AG09309 (cell line): ENCODE measurements around the gene FXYD7.
A peak's percentile ranks its signal among the peaks of the same experiment; 100 is the strongest.

Source experiments
- DNase-seq: peaks from one replicate; pipeline ENCODE4 v3.0.0-alpha.2; 2010; ENCODE audit warnings: low read depth
- H3K4me3 ChIP-seq: 2 replicates; pipeline ENCODE4 v1.5.1; 2011; ENCODE audit warnings: mild to moderate bottlenecking, low read depth, low read length, moderate library complexity; ENCODE audit not compliant: control insufficient read depth
- TF ChIP-seq, protein P1 (sequence below): IDR thresholded peaks from 2 replicates; pipeline ENCODE4 v1.5.1; 2011; ENCODE audit warnings: mild to moderate bottlenecking, low read depth, low read length, inconsistent platforms; ENCODE audit not compliant: insufficient read depth, control insufficient read depth; ENCODE audit errors: missing control alignments

Gene FXYD7

DNA sequence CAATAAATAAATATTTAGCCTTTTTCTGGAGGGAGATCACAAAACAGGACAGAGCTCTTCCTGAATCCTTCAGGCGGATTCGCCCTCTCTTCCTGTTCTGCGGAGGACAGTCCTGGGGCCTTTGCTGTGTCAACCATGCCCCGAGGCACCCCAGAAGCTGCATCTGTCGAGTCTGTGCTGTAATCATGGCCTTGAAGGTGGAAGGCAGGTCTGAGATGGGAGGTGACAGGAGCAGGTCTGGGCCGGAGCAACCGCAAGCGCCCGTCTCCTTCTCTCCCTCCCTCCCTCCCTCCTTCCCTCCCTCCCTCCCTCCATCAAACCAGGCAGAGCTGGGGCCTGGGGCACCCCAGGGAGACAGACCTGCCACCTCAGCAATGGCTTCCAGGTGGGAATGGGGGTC, 32.1 kb upstream of the FXYD7 start:
- TF ChIP-seq, protein P1, sequence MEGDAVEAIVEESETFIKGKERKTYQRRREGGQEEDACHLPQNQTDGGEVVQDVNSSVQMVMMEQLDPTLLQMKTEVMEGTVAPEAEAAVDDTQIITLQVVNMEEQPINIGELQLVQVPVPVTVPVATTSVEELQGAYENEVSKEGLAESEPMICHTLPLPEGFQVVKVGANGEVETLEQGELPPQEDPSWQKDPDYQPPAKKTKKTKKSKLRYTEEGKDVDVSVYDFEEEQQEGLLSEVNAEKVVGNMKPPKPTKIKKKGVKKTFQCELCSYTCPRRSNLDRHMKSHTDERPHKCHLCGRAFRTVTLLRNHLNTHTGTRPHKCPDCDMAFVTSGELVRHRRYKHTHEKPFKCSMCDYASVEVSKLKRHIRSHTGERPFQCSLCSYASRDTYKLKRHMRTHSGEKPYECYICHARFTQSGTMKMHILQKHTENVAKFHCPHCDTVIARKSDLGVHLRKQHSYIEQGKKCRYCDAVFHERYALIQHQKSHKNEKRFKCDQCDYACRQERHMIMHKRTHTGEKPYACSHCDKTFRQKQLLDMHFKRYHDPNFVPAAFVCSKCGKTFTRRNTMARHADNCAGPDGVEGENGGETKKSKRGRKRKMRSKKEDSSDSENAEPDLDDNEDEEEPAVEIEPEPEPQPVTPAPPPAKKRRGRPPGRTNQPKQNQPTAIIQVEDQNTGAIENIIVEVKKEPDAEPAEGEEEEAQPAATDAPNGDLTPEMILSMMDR = no peak
- no peak overlapping the region for H3K4me3 ChIP-seq
- DNase-seq = no peak

DNA sequence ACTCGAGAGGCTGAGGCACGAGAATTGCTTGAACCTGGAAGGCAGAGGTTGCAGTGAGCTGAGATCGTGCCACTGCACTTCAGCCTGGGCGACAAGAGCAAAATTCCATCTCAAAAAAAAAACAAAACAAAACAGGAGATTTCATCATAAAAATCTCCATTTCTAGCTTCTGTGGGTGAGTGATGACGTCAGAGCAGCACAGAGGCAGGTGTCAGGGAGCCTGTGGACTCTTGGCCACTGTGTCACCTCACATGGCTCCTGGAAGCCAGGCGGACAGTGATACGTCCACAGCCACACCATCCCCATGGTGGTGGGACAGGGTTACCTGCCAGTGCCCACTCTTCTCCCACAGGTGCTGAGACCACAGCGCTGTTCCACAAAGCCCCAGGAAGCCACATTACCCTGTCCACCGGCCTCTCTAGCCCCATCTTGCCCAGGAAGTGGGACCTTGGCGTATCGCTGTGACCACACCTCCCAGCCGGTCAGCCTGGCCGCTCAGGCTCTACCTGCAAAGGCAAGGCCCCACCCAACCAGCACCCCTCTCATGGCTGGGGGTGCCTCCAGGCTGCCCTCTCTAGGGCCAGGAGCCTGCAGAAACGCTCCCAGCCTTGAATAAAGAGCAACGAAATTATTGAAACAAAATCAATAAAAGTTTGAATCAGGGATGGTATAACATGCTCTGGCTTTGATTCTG, 29.9 kb upstream of the FXYD7 start:
- H3K4me3 ChIP-seq = no peak overlapping the region
- TF ChIP-seq, protein P1 = no peak
- DNase-seq = no peak

DNA sequence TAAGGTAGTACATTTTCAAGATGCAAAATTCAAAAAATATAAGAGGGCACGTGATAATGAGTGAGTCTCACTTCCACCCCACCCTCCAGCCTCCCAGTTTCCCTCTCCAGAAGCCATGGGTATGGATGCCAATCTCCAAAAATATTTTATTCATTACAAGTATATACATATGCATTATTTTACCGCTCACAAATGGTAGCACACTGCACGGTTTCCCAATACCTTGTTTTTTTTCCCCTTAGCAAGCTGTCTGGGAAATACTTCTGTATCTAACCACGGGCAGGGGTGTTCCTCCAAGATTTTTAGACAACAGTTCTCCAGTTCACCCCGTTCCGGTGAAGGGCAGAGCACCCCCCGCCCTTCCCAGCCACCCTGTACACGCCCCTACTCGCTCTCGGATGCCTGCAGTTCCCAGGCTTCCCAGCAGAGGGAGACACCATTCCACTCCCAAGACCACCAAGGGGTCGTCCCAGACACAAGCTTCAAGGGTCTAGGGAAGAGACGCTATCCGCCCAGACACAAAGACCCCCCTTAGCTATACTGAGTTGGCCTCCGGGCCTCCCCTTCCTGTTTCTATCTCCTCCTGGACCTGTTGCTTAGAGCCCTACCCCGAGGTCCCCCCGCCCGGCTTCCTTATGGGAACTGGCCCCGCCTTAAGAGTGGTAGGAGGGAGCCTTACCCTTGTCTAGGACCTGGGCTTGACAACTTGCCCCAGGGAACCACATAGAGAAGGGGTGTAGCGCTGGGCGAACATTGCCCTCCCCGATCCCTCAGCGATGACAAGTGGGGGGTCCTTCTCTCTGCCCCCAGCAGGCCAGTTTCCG, 28.5 kb upstream of the FXYD7 start:
- no peak overlapping the region for H3K4me3 ChIP-seq
- TF ChIP-seq, protein P1 = peak; percentile 98
- DNase-seq = no peak

DNA sequence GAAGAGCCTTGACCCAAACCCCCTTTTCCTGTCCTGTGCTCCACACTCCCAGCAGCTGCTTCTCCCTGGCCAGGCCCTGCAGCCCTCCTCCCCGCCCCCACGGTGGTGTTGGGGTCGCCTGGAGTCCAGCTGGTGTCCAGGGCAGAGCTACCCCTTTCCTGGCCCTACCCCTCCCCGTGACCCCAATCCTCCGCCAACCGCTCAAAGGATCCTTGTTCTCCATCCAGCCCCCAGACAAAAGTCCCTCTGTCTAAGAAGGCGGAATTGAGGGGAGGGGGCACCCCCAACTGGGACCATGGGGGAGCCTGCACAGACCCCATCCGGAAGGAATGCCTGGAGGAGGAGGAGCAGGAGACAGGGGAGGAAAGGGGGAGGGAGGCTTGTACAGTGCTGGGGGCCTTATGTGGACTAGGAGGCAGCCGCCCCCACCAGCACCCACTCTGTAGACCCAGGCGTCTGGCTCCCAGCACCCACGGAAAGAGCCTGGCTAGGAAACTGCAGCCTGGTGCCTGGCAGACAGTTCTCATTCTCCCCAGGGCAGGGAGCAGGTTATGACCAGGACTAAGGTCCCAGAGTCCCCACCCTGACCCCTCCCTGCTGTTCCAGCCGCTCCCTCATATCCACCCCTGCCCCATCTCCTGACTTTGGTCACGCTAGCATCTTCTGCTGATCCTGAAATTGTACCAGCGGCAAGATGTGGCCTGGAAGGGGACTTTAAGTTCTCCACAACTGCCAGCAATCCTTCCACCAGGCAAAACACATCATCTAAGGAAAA, 27.7 kb upstream of the FXYD7 start, which contains the start of gene FXYD3:
FXYD3 (plus strand) TSS at position 647 of the 775 bp plus-strand sequence. CDS start 3,554 bp downstream, outside the sequence.
- no peak for DNase-seq
- TF ChIP-seq, protein P1 = no peak
- H3K4me3 ChIP-seq = no peak within 1 kb of the TSS

DNA sequence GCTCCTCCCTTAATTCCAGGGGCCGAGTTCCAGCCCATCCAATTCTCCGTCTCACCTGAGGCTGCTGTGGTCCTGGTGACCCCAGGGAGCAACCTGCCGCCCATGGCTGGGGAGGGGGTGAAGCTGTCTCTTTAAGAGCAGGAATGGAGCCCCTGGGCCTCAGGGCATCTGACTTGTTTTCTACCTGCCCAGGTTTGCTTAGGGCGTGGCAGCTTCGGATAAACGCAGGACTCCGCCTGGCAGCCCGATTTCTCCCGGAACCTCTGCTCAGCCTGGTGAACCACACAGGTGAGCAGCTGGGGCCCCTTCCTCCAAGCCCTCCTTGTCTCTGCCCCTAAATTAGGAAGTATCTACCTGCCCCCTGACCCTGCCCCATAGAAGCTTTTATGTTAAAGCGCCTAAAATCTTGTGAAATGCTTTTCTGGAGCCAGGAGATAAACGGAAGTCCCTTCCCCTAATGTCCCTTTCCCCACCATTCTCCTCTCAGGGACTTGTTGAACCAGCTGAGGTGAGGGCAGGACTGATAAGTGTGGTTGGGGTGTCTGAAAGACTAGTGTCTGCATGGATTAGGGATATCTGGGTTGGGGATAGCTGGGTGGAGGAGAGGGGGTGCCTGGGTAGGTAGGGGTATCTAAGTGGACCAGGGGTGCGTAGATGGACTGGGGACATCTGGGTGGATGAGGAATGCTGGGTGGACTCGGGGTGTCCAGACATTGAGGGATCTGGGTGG, 26.8 kb upstream of the FXYD7 start:
- no peak for DNase-seq
- TF ChIP-seq, protein P1 = no peak
- no peak overlapping the region for H3K4me3 ChIP-seq

DNA sequence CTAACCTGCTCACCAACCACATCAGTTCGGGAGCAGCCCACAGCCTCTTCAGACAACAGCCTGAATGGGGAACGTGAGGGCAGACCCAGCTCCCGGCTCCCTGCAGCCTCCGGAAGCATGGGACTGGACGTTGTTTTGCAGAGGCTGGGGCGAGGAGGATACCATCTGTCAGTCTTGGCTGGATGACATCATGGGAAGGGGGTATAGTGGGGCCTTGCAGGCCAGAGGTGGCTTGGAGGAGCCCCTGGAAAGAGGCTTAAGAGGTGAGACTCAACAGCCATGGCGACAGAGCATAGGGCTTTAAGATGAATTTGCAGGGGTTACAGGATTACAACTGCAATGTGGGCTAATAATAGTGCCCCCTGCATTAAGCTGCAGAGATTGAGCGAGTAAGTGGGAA, 25.9 kb upstream of the FXYD7 start:
- H3K4me3 ChIP-seq = no peak overlapping the region
- TF ChIP-seq, protein P1 = no peak
- DNase-seq = no peak
